H1 (cell line): ENCODE results near the gene INSYN1. TPM values are rescaled to one million over a fixed set of nuclear protein-coding genes. Genes with fewer than 3 reads are reported as not detected.

ENCODE experiments used
- CTCF ChIA-PET: fragments of 300-600 bp; sonication (Branson Sonifier 250); formaldehyde crosslinking; loops from one replicate; lab custom pipeline; 2021; ENCODE audit not compliant: partially characterized antibody; lab: Charles Lee
- POLR2A ChIA-PET: fragments of 300-600 bp; sonication (Branson Sonifier 250); formaldehyde crosslinking; loops from one replicate; lab custom pipeline; 2021; ENCODE audit warnings: inconsistent platforms; ENCODE audit not compliant: partially characterized antibody; lab: Charles Lee
- DNase-seq, 2 experiments: peaks; one replicate each; pipeline versions ENCODE4 v3.0.0 to v3.0.0-alpha.2; 2010 to 2022; ENCODE audit warnings: low spot score in 2 of 2, low read depth in 1 of 2, mixed read lengths in 1 of 2
- FAIRE-seq: peaks from 2 replicates; lab custom pipeline; 2011; peaks lifted over from hg19 to GRCh38; lab: Jason Lieb, UNC
- H2AFZ ChIP-seq: 2 replicates; pipeline ENCODE4 v1.8.1; 2012; ENCODE audit warnings: low read length, inconsistent platforms
- H2AK5ac ChIP-seq: 2 replicates; pipeline ENCODE4 v1.6.1; 2013; ENCODE audit warnings: low read depth, low read length
- H2BK120ac ChIP-seq: replicated peaks from 2 replicates; pipeline ENCODE3; 2013; ENCODE audit warnings: low read depth, low read length, inconsistent platforms
- H2BK12ac ChIP-seq: 2 replicates; pipeline ENCODE4 v1.6.1; 2013; ENCODE audit warnings: low read depth, low read length
- H2BK15ac ChIP-seq: 2 replicates; pipeline ENCODE4 v1.6.1; 2013; ENCODE audit warnings: low read length
- H2BK20ac ChIP-seq: 2 replicates; pipeline ENCODE4 v1.6.1; 2013; ENCODE audit warnings: low read length
- H2BK5ac ChIP-seq: 2 replicates; pipeline ENCODE4 v1.6.1; 2013; ENCODE audit warnings: low read depth, low read length
- H3K14ac ChIP-seq: 2 replicates; pipeline ENCODE4 v1.6.1; 2013; ENCODE audit warnings: inconsistent platforms; ENCODE audit not compliant: insufficient read length
- H3K18ac ChIP-seq: 2 replicates; pipeline ENCODE4 v1.6.1; 2013; ENCODE audit warnings: low read length; ENCODE audit errors: extremely low read depth
- H3K23ac ChIP-seq: 2 replicates; pipeline ENCODE4 v1.6.1; 2013; ENCODE audit warnings: inconsistent platforms; ENCODE audit not compliant: insufficient read length
- H3K23me2 ChIP-seq: 2 replicates; pipeline ENCODE4 v1.6.1; 2013; ENCODE audit warnings: low read depth, low read length
- H3K27ac ChIP-seq: 2 replicates; pipeline ENCODE4 v1.6.1; 2011; ENCODE audit warnings: low read depth, low read length, inconsistent platforms
- H3K27me3 ChIP-seq, 4 experiments: replicated peaks in 1 of 4; 1 replicate in 1 of 4; 2 replicates in 3 of 4; pipeline versions ENCODE4 v1.6.1 to v1.8.1; 2011 to 2013; ENCODE audit warnings: low read length in 3 of 4, mild to moderate bottlenecking in 3 of 4, inconsistent platforms in 2 of 4, mixed read lengths in 2 of 4, moderate library complexity in 1 of 4; ENCODE audit not compliant: control insufficient read depth in 3 of 4, insufficient read depth in 3 of 4; ENCODE audit errors: extremely low read depth in 1 of 4
- H3K36me3 ChIP-seq, 4 experiments: 2 replicates each; pipeline versions ENCODE4 v1.6.1 to v1.8.1; 2011 to 2013; ENCODE audit warnings: mild to moderate bottlenecking in 4 of 4, low read length in 3 of 4, moderate library complexity in 2 of 4, control low read depth in 1 of 4, inconsistent platforms in 1 of 4; ENCODE audit not compliant: insufficient read depth in 4 of 4, control insufficient read depth in 2 of 4
- H3K4ac ChIP-seq: replicated peaks from 2 replicates; pipeline ENCODE3; 2013; ENCODE audit warnings: low read length, low read depth, mixed read lengths, inconsistent platforms; ENCODE audit not compliant: insufficient read length
- H3K4me1 ChIP-seq, 4 experiments: replicated peaks in 1 of 4; 1 replicate in 1 of 4; 2 replicates in 3 of 4; pipeline versions ENCODE4 v1.6.1 to v1.8.1; 2011 to 2013; ENCODE audit warnings: low read length in 3 of 4, inconsistent platforms in 2 of 4, mixed read lengths in 1 of 4; ENCODE audit not compliant: insufficient read depth in 4 of 4, control insufficient read depth in 3 of 4
- H3K4me2 ChIP-seq, 2 experiments: 2 replicates each; pipeline versions ENCODE4 v1.6.1 to v1.8.1; 2011 to 2013; ENCODE audit warnings: low read depth in 2 of 2, low read length in 2 of 2, control low read depth in 1 of 2, inconsistent platforms in 1 of 2, mild to moderate bottlenecking in 1 of 2; ENCODE audit not compliant: insufficient read depth in 1 of 2
- H3K4me3 ChIP-seq, 4 experiments: fragments of 200-600, 300-600 bp in 1 of 4; sonication (generic), shearing (Covaris generic), sonication (Bioruptor Twin) in 1 of 4; 2 replicates each; pipeline versions ENCODE4 v1.5.1 to v1.8.1; 2011 to 2016; ENCODE audit warnings: low read length in 4 of 4, low read depth in 3 of 4, control low read depth in 2 of 4, inconsistent platforms in 2 of 4, mild to moderate bottlenecking in 2 of 4, mixed read lengths in 1 of 4, moderate library complexity in 1 of 4; ENCODE audit not compliant: insufficient read depth in 2 of 4; ENCODE audit errors: extremely low read depth in 1 of 4
- H3K56ac ChIP-seq: replicated peaks from 2 replicates; pipeline ENCODE3; 2013; ENCODE audit warnings: low read depth, mild to moderate bottlenecking, mixed read lengths, low read length, inconsistent platforms; ENCODE audit not compliant: insufficient read length
- H3K79me1 ChIP-seq: 2 replicates; pipeline ENCODE4 v1.6.1; 2013; ENCODE audit warnings: low read depth, low read length, control low read depth
- H3K79me2 ChIP-seq, 2 experiments: 2 replicates each; pipeline versions ENCODE4 v1.6.1 to v1.8.1; 2012 to 2013; ENCODE audit warnings: low read length in 2 of 2, mild to moderate bottlenecking in 2 of 2, inconsistent platforms in 1 of 2; ENCODE audit not compliant: insufficient read depth in 2 of 2, control insufficient read depth in 1 of 2
- H3K9ac ChIP-seq, 4 experiments: replicated peaks in 1 of 4; 1 replicate in 1 of 4; 2 replicates in 3 of 4; pipeline versions ENCODE4 v1.6.1 to v1.8.1; 2011 to 2013; ENCODE audit warnings: low read depth in 3 of 4, low read length in 3 of 4, control low read depth in 2 of 4, mild to moderate bottlenecking in 2 of 4, moderate library complexity in 2 of 4, inconsistent platforms in 1 of 4; ENCODE audit errors: extremely low read depth in 1 of 4
- H3K9me3 ChIP-seq, 2 experiments: 2 replicates each; pipeline versions ENCODE4 v1.6.1 to v1.8.1; 2012 to 2013; ENCODE audit warnings: mild to moderate bottlenecking in 2 of 2, moderate library complexity in 2 of 2, control low read depth in 1 of 2, inconsistent platforms in 1 of 2, low read depth in 1 of 2, low read length in 1 of 2, mixed read lengths in 1 of 2; ENCODE audit not compliant: insufficient read depth in 2 of 2
- H4K20me1 ChIP-seq, 2 experiments: replicated peaks in 1 of 2; 2 replicates each; pipeline versions ENCODE3 to v1.8.1; 2011 to 2013; ENCODE audit warnings: inconsistent platforms in 2 of 2, low read length in 2 of 2, mild to moderate bottlenecking in 1 of 2; ENCODE audit not compliant: insufficient read depth in 2 of 2, control insufficient read depth in 1 of 2
- H4K5ac ChIP-seq: 2 replicates; pipeline ENCODE4 v1.6.1; 2013; ENCODE audit warnings: low read length, low read depth, mixed read lengths, inconsistent platforms; ENCODE audit not compliant: insufficient read length
- H4K8ac ChIP-seq: 2 replicates; pipeline ENCODE4 v1.8.0; 2013; ENCODE audit warnings: mild to moderate bottlenecking, moderate library complexity, low read length, inconsistent platforms; ENCODE audit not compliant: insufficient read depth; ENCODE audit errors: extremely low read depth
- H4K91ac ChIP-seq: replicated peaks from 2 replicates; pipeline ENCODE3; 2013; ENCODE audit warnings: low read length, mixed read lengths, inconsistent platforms; ENCODE audit not compliant: insufficient read length
- CTBP2 ChIP-seq: IDR thresholded peaks from 2 replicates; pipeline ENCODE4 v1.7.0; 2011; ENCODE audit warnings: borderline replicate concordance, mild to moderate bottlenecking, moderate library complexity, mixed read lengths, low read length; ENCODE audit not compliant: insufficient read depth, insufficient read length
- FOSL1 ChIP-seq: IDR thresholded peaks from 2 replicates; pipeline ENCODE4 v1.6.1; 2011; ENCODE audit warnings: mild to moderate bottlenecking, low read depth, low read length, moderate library complexity; ENCODE audit not compliant: insufficient read depth
- KDM5A ChIP-seq: fragments of 200-600 bp; IDR thresholded peaks from 2 replicates; pipeline ENCODE4 v1.7.1; 2012; ENCODE audit warnings: mild to moderate bottlenecking, low read length, inconsistent platforms, mixed read lengths
- POLR2AphosphoS5 ChIP-seq: IDR thresholded peaks from 2 replicates; pipeline ENCODE4 v1.6.1; 2011; ENCODE audit warnings: low read depth, low read length
- RBBP5 ChIP-seq: IDR thresholded peaks from 2 replicates; pipeline ENCODE4 v1.7.1; 2012; ENCODE audit warnings: low read depth, mild to moderate bottlenecking, inconsistent platforms, low read length, moderate library complexity, borderline replicate concordance
- RFX5 ChIP-seq: IDR thresholded peaks from 2 replicates; pipeline ENCODE4 v1.6.1; 2011; ENCODE audit warnings: low read depth, low read length, improper control_type of control experiment, borderline replicate concordance
- RNF2 ChIP-seq: fragments of 200-900, 300-1000 bp; sonication (generic); IDR thresholded peaks from 2 replicates; pipeline ENCODE4 v1.7.1; 2016; ENCODE audit warnings: borderline replicate concordance, low read depth, mild to moderate bottlenecking, antibody characterized with exemption, low read length; ENCODE audit not compliant: poor library complexity, severe bottlenecking; ENCODE audit errors: missing control alignments
- SIX5 ChIP-seq: IDR thresholded peaks from 2 replicates; pipeline ENCODE4 v1.6.1; 2011; ENCODE audit warnings: mild to moderate bottlenecking, low read depth, low read length
- SP4 ChIP-seq: IDR thresholded peaks from 2 replicates; pipeline ENCODE4 v1.6.1; 2012; ENCODE audit warnings: low read length, inconsistent platforms
- WGBS, 2 experiments: shearing (Covaris generic) in 1 of 2; methylation state at CpG; one replicate each; pipeline versions ENCODE4 v1.1.6 to v1.1.7; 2013 to 2015; ENCODE audit warnings: low lambda C conversion rate in 2 of 2, mixed read lengths in 2 of 2, inconsistent platforms in 1 of 2, low coverage in 1 of 2, missing lambda C conversion rate in 1 of 2; ENCODE audit not compliant: insufficient replicate concordance in 2 of 2, insufficient coverage in 1 of 2, insufficient read length in 1 of 2; ENCODE audit errors: extremely low coverage in 1 of 2, missing lambda C conversion rate in 1 of 2; 5-methylcytosine and 5-hydroxymethylcytosine counted together
- polyA plus RNA-seq, 7 experiments: library from polyadenylated mRNA; depleted of rRNA in 3 of 7; stranded (reverse) in 5 of 7; unstranded in 2 of 7; fragments of >200 nt in 5 of 7; fragments of 200-250 nt in 2 of 7; gene quantifications; 1 replicate in 5 of 7; 2 replicates in 1 of 7; 4 replicates in 1 of 7; pipeline versions ENCODE4 v1.2.1 to v1.2.3, GENCODE V29; 2011 to 2013; ENCODE audit warnings: missing spikeins in 2 of 7, mixed read lengths in 2 of 7
- total RNA-seq: library from RNA; stranded (reverse); fragmentation: NEBNext Ultra II Directional; extraction: Animal tissue kit (Norgen Biotek cat#: 25700); gene quantifications from 2 replicates; pipeline ENCODE4 v1.2.1, GENCODE V29; 2021

Gene INSYN1
- total and polyA plus RNA-seq, 2 of the 8 experiments (the other 6 are each of a cell fraction or from before 2014, with no cell fraction given) = 7.2 to 10.2 TPM

- Histone ChIP-seq H2BK15ac (no peak overlapping the region), H4K91ac (no peak overlapping the region), H2AFZ (no peak overlapping the region), H2AK5ac (no peak overlapping the region), H4K20me1 (no peaks in the 10 kb centered on the region), H3K4ac (no peak overlapping the region), H2BK120ac (no peak overlapping the region), H2BK5ac (no peak overlapping the region), H3K18ac (no peak overlapping the region), H3K14ac (no peak overlapping the region), H3K9ac (no peak overlapping the region; a peak in 1 of 7 replicates), H3K4me3 (no peak overlapping the region), H3K9me3 (no peaks in the 10 kb centered on the region), H3K4me1 (peaks cover 11 to 19% (median 14%) of the 10 kb centered on the region in 4 experiments), H3K79me1 (no peaks in the 10 kb centered on the region), H4K8ac (no peak overlapping the region), H3K79me2 (no peaks in the 10 kb centered on the region), H2BK20ac (no peak overlapping the region), H4K5ac (no peak overlapping the region), H3K4me2 (no peak overlapping the region), H3K23ac (no peak overlapping the region), H3K56ac (no peak overlapping the region), H3K36me3 (no peaks in the 10 kb centered on the region), H3K23me2 (peaks cover 16% of the 10 kb centered on the region; the same call in 1 of the 2 replicates), H3K27ac (no peak overlapping the region), H3K27me3 (peaks cover 0 to 24% (median 11%) of the 10 kb centered on the region in 4 experiments; a peak in 6 of 7 replicates), H2BK12ac (no peak overlapping the region)
- 96% methylated on average over 3 of the region's 3 CpGs; no CpG with 5 or more reads in 1 of the 2 experiments for WGBS, 2 experiments
- ChIA-PET CTCF (interaction anchor here (0.8 to 1.2 kb wide), 2 partner anchors 118 to 408 kb away, joined by 3 to 4 read pairs; partner anchors contain the start of gene TBC1D21), POLR2A (no interaction called here)
- TF ChIP-seq RBBP5 (no peak), FOSL1 (no peak), RFX5 (no peak), POLR2AphosphoS5 (no peak), SIX5 (no peak), KDM5A (no peak), RNF2 (no peak), CTBP2 (no peak), SP4 (no peak)
- DNase-seq (no peak), FAIRE-seq (no peak)
Measured at GRCh38 chr15:73755946-73756345, 2.8 kb upstream of the INSYN1 start.
